ENCODE data around the gene HHAT.
"Not testable (repeated sequence)": the region's sequence is repeated elsewhere in the genome, so short reads cannot be mapped to it uniquely, and the experiment has no call there.

HHAT gene

GRCh38 chr1:210655511-210655910 lies 326.8 kb downstream of the HHAT start:
- no peak for DNase-seq

- no peak for DNase-seq
These were observed 329.1 kb downstream of the HHAT start for GRCh38 chr1:210657806-210658205.

GRCh38 chr1:210661520-210661919 lies 332.8 kb downstream of the HHAT start:
- not testable (repeated sequence) for DNase-seq

- DNase-seq: no peak
These were observed 333.8 kb downstream of the HHAT start for GRCh38 chr1:210662291-210663050.

- no peak for DNase-seq
These were observed 335.2 kb downstream of the HHAT start for GRCh38 chr1:210663730-210664573.

- no peak for DNase-seq
These were observed 341.2 kb downstream of the HHAT start for GRCh38 chr1:210669951-210670350.

- no peak for DNase-seq
These were observed 345.4 kb downstream of the HHAT start for GRCh38 chr1:210674151-210674550.

- no peak for DNase-seq
These were observed 347.8 kb downstream of the HHAT start for GRCh38 chr1:210676539-210676938.

- DNase-seq: no peak
These were observed 348.8 kb downstream of the HHAT start for GRCh38 chr1:210677533-210677932.

- DNase-seq: no peak
These were observed 349.6 kb downstream of the HHAT start for GRCh38 chr1:210678306-210678705.

GRCh38 chr1:210681158-210681557 lies 352.5 kb downstream of the HHAT start:
- no peak for DNase-seq

GRCh38 chr1:210683403-210684047 lies 354.8 kb downstream of the HHAT start:
- no peak for DNase-seq

- DNase-seq: no peak
These were observed 356.0 kb downstream of the HHAT start for GRCh38 chr1:210684466-210685294.

GRCh38 chr1:210685295-210685650 lies 356.6 kb downstream of the HHAT start:
- no peak for DNase-seq

- no peak for DNase-seq
These were observed 358.1 kb downstream of the HHAT start for GRCh38 chr1:210686841-210687240.

GRCh38 chr1:210687582-210688279 lies 359.0 kb downstream of the HHAT start:
- no peak for DNase-seq

- no peak for DNase-seq
These were observed 360.0 kb downstream of the HHAT start for GRCh38 chr1:210688512-210689234.

- no peak for DNase-seq
These were observed 361.1 kb downstream of the HHAT start for GRCh38 chr1:210689826-210690225.

- no peak for DNase-seq
These were observed 361.5 kb downstream of the HHAT start for GRCh38 chr1:210690236-210690635.

- no peak for DNase-seq
These were observed 362.4 kb downstream of the HHAT start for GRCh38 chr1:210691039-210691610.

- no peak for DNase-seq
These were observed 364.1 kb downstream of the HHAT start for GRCh38 chr1:210692796-210693195.
